Posterior cingulate gyrus (tissue), 11 donors: ENCODE results near the gene AVEN.
"Not testable (repeated sequence)": the region's sequence is repeated elsewhere in the genome, so short reads cannot be mapped to it uniquely, and the experiment has no call there.

Source experiments
- DNase-seq, 10 donors: peaks; one replicate each; pipeline versions ENCODE4 v3.0.0 to v3.0.0-alpha.2; 2020 to 2021; ENCODE audit warnings: mixed read lengths in 3 of 10
- intact Hi-C: fragments of 100-400 bp; cut with DNase I; formaldehyde crosslinking; loops from one replicate; pipeline ENCODE4 v1.15.1; 2023

AVEN gene

DNA sequence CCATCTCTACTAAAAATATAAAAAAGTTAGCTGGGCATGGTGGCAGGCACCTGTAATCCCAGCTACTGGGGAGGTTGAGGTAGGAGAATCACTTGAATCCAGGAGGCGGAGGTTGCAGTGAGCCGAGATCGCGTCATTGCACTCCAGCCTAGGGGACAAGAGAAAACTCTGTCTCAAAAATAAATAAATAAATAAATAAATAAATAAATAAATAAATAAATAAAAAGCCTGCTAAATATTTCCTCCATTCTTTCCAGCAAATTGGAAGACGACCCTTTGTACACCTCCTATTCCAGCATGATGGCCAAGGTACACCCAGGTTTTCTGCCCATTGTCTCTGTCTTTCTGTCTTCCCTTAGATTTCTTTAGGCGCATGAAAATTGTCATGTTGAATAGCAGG, 219.5 kb downstream of the AVEN start:
- intact Hi-C loops = not testable (repeated sequence)

More for the DNA sequence above, 219.5 kb downstream of the AVEN start:
- DNase-seq = not testable (repeated sequence)
